H1 (cell line): ENCODE measurements around the gene PRKD1.

Experiments used
- BCL11A ChIP-seq, 2 experiments: IDR thresholded peaks; one replicate each; pipeline ENCODE4 v1.6.1; 2011; ENCODE audit warnings: low read depth in 2 of 2, low read length in 2 of 2, mild to moderate bottlenecking in 2 of 2
- CBX8 ChIP-seq: fragments of 300-800, 300-1000 bp; sonication (generic); IDR thresholded peaks from 2 replicates; pipeline ENCODE4 v1.7.1; 2016; ENCODE audit warnings: low read depth, low read length, borderline replicate concordance
- CREB1 ChIP-seq: IDR thresholded peaks from 2 replicates; pipeline ENCODE4 v1.6.1; 2012; ENCODE audit warnings: inconsistent platforms
- JUND ChIP-seq: IDR thresholded peaks from 2 replicates; pipeline ENCODE4 v1.6.1; 2011; ENCODE audit warnings: mild to moderate bottlenecking, improper control_type of control experiment, low read length
- MAFK ChIP-seq: IDR thresholded peaks from 2 replicates; pipeline ENCODE4 v1.6.1; 2012; ENCODE audit warnings: low read depth, mild to moderate bottlenecking, improper control_type of control experiment, low read length
- POLR2A ChIP-seq, 2 experiments: IDR thresholded peaks; 1 replicate in 1 of 2; 2 replicates in 1 of 2; pipeline ENCODE4 v1.6.1; 2011; ENCODE audit warnings: low read depth in 2 of 2, low read length in 2 of 2, mild to moderate bottlenecking in 2 of 2; ENCODE audit errors: control extremely low read depth in 1 of 2
- POLR2AphosphoS5 ChIP-seq: IDR thresholded peaks from 2 replicates; pipeline ENCODE4 v1.6.1; 2011; ENCODE audit warnings: low read depth, low read length
- RAD21 ChIP-seq, 2 experiments: IDR thresholded peaks in 1 of 2; conservative IDR thresholded peaks in 1 of 2; 2 replicates each; pipeline ENCODE4 v1.6.1; 2011; ENCODE audit warnings: low read depth in 2 of 2, low read length in 2 of 2, improper control_type of control experiment in 1 of 2, inconsistent platforms in 1 of 2, mild to moderate bottlenecking in 1 of 2, moderate library complexity in 1 of 2
- RFX5 ChIP-seq: IDR thresholded peaks from 2 replicates; pipeline ENCODE4 v1.6.1; 2011; ENCODE audit warnings: low read depth, low read length, improper control_type of control experiment, borderline replicate concordance
- SAP30 ChIP-seq: fragments of 300-600 bp; sonication (generic); IDR thresholded peaks from 2 replicates; pipeline ENCODE4 v1.7.1; 2012; ENCODE audit warnings: low read length, moderate library complexity, mild to moderate bottlenecking, inconsistent platforms; ENCODE audit not compliant: insufficient read depth, insufficient replicate concordance
- ZNF274 ChIP-seq: IDR thresholded peaks from 2 replicates; pipeline ENCODE4 v1.7.0; 2012; ENCODE audit warnings: low read length, borderline replicate concordance; ENCODE audit errors: extremely low read depth
- TF ChIP-seq, protein P1 (sequence below), 3 experiments: IDR thresholded peaks; 1 replicate in 2 of 3; 2 replicates in 1 of 3; pipeline versions ENCODE4 v1.5.1 to v1.6.1; 2011; ENCODE audit warnings: low read length in 3 of 3, mild to moderate bottlenecking in 3 of 3, inconsistent platforms in 2 of 3, low read depth in 1 of 3, moderate library complexity in 1 of 3; ENCODE audit not compliant: insufficient read depth in 1 of 3; ENCODE audit errors: control extremely low read depth in 1 of 3
- TF ChIP-seq, protein P2 (sequence below): IDR thresholded peaks from 2 replicates; pipeline ENCODE4 v1.6.1; 2012; ENCODE audit warnings: inconsistent platforms

DNA sequence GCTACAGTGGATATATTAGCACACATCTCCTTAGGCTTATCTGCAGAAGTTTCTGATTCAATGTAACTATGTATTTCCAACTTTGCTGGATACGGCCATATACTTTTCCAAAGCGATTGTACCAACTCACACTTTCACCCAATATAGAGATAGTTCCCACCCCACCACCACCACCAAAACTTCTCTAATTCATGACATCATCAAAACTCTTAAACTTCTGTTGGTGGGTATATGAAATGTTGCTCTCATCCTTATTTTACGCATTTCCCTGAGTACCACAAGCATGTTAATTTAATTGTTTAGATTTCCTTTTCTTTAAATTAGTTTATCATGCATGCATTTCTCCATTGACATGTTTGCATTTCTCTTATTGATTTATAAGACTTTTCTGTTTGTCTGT, 95.6 kb downstream of the PRKD1 start:
- TF ChIP-seq, protein P1, sequence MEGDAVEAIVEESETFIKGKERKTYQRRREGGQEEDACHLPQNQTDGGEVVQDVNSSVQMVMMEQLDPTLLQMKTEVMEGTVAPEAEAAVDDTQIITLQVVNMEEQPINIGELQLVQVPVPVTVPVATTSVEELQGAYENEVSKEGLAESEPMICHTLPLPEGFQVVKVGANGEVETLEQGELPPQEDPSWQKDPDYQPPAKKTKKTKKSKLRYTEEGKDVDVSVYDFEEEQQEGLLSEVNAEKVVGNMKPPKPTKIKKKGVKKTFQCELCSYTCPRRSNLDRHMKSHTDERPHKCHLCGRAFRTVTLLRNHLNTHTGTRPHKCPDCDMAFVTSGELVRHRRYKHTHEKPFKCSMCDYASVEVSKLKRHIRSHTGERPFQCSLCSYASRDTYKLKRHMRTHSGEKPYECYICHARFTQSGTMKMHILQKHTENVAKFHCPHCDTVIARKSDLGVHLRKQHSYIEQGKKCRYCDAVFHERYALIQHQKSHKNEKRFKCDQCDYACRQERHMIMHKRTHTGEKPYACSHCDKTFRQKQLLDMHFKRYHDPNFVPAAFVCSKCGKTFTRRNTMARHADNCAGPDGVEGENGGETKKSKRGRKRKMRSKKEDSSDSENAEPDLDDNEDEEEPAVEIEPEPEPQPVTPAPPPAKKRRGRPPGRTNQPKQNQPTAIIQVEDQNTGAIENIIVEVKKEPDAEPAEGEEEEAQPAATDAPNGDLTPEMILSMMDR (IDR thresholded peaks at IDR 0.05; ENCODE audit: control extremely low read depth in 1 of 3, insufficient read depth in 1 of 3, low read depth in 1 of 3, low read length in 3 of 3) = no peak
- no peak for TF ChIP-seq POLR2A (IDR thresholded peaks at IDR 0.05; ENCODE audit: control extremely low read depth in 1 of 2, low read depth in 2 of 2, low read length in 2 of 2)
- TF ChIP-seq BCL11A (IDR thresholded peaks at IDR 0.05; ENCODE audit: low read depth in 2 of 2, low read length in 2 of 2) = no peak
- no peak for TF ChIP-seq POLR2AphosphoS5
- no peak for TF ChIP-seq JUND
- TF ChIP-seq RAD21 (IDR thresholded peaks at IDR 0.05 in 1 of 2, conservative IDR thresholded peaks at IDR 0.05 in 1 of 2; ENCODE audit: low read depth in 2 of 2, low read length in 2 of 2) = no peak
- TF ChIP-seq MAFK = no peak
- TF ChIP-seq CBX8 = no peak
- no peak for TF ChIP-seq SAP30
- TF ChIP-seq RFX5 = no peak
- TF ChIP-seq, protein P2, sequence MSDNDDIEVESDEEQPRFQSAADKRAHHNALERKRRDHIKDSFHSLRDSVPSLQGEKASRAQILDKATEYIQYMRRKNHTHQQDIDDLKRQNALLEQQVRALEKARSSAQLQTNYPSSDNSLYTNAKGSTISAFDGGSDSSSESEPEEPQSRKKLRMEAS = no peak
- TF ChIP-seq CREB1 = no peak
- no peak for TF ChIP-seq ZNF274
